Measurements from ENCODE around the gene COX6B2.

The COX6B2 gene

GRCh38 chr19:55362174-55362989 is 7.9 kb upstream of the COX6B2 start:
- DNase-seq = no peak

- no peak for DNase-seq
Measured at GRCh38 chr19:55360902-55361301, 6.4 kb upstream of the COX6B2 start.

- DNase-seq = no peak
Measured at GRCh38 chr19:55358943-55359908, 4.7 kb upstream of the COX6B2 start.

GRCh38 chr19:55358493-55358892 is 4.0 kb upstream of the COX6B2 start:
- DNase-seq = no peak

GRCh38 chr19:55355213-55355821 is 798 bp upstream of the COX6B2 start:
- DNase-seq = no peak

- no peak for DNase-seq
Measured at GRCh38 chr19:55353803-55354697, 469 bp downstream of the COX6B2 start.

- no peak for DNase-seq
Measured at GRCh38 chr19:55353356-55353802, 1.1 kb downstream of the COX6B2 start.

GRCh38 chr19:55352549-55353145 is 1.9 kb downstream of the COX6B2 start:
- no peak for DNase-seq

- no peak for DNase-seq
Measured at GRCh38 chr19:55352040-55352439, 2.5 kb downstream of the COX6B2 start.

GRCh38 chr19:55350620-55351315 is 3.8 kb downstream of the COX6B2 start:
- no peak for DNase-seq

- no peak for DNase-seq
Measured at GRCh38 chr19:55348317-55349034, 6.0 kb downstream of the COX6B2 start.

GRCh38 chr19:55347442-55348009 is 7.0 kb downstream of the COX6B2 start:
- no peak for DNase-seq

- no peak for DNase-seq
Measured at GRCh38 chr19:55346725-55347441, 7.6 kb downstream of the COX6B2 start.

GRCh38 chr19:55345818-55346724 is 8.4 kb downstream of the COX6B2 start:
- DNase-seq = no peak

GRCh38 chr19:55345101-55345817 is 9.3 kb downstream of the COX6B2 start:
- DNase-seq = no peak

GRCh38 chr19:55344444-55344843 is 10.1 kb downstream of the COX6B2 start:
- DNase-seq = no peak
